SK-N-MC (cell line): ENCODE data around the gene PTPRO.

Experiments
- DNase-seq: peaks from one replicate; pipeline ENCODE4 v3.0.0-alpha.2; 2011; ENCODE audit warnings: low read depth, low spot score
- H3K27ac ChIP-seq: fragments of 200-600 bp; sonication (generic); 2 replicates; pipeline ENCODE4 v1.5.1; 2016; ENCODE audit warnings: mixed run types
- H3K36me3 ChIP-seq: fragments of 200-600 bp; sonication (generic); 2 replicates; pipeline ENCODE4 v1.6.1; 2017; ENCODE audit warnings: antibody characterized with exemption, low read length, mixed read lengths; ENCODE audit not compliant: insufficient read depth
- H3K4me3 ChIP-seq: fragments of 200-600 bp; sonication (generic); 2 replicates; pipeline ENCODE4 v1.5.1; 2016
- H3K9ac ChIP-seq: fragments of 200-600 bp; sonication (generic); 2 replicates; pipeline ENCODE4 v1.8.0; 2017; ENCODE audit warnings: mixed run types, mixed read lengths; ENCODE audit not compliant: insufficient read length
- H3K9me3 ChIP-seq: fragments of 200-600 bp; sonication (generic); 2 replicates; pipeline ENCODE4 v1.6.1; 2017; ENCODE audit warnings: low read depth, mild to moderate bottlenecking, antibody characterized with exemption, low read length, moderate library complexity, mixed read lengths
- EZH2 ChIP-seq: fragments of 200-600 bp; sonication (generic); IDR thresholded peaks from one replicate; pipeline ENCODE4 v1.6.1; 2017; ENCODE audit warnings: antibody characterized with exemption
- FOXP2 ChIP-seq: optimal IDR thresholded peaks from 2 replicates; pipeline ENCODE3; 2011; ENCODE audit warnings: mild to moderate bottlenecking, moderate library complexity; ENCODE audit not compliant: insufficient read depth; ENCODE audit errors: extremely low read length, control extremely low read depth
- POLR2AphosphoS5 ChIP-seq: IDR thresholded peaks from 2 replicates; pipeline ENCODE4 v1.6.1; 2012; ENCODE audit warnings: mild to moderate bottlenecking, low read depth, low read length, borderline replicate concordance

Gene PTPRO

DNA sequence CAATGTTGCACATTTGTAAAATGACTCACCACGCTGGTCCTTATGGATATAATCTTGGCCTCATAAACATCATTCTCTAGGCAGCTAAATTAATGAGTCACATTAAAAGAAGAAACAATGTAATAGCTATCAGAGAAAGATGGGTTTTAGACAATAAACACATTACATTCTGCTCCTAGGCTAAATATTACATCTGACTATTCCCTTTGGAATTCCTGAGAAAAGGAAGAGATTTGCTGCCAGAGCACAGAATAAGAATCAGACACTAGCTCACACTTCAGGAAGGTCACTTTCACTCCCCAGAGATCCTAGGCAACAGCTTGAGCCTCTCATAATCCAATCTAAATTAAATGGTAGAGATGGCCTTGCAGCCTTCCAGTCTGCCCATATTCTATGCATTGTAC lies 218.2 kb downstream of the PTPRO start:
- no peak for DNase-seq
- TF ChIP-seq EZH2 (no peak), FOXP2 (no peak), POLR2AphosphoS5 (no peak)
- H3K9me3 ChIP-seq = no peaks in the 10 kb centered on the region
- no peak overlapping the region for H3K27ac ChIP-seq
- H3K4me3 ChIP-seq = no peak overlapping the region
- no peaks in the 10 kb centered on the region for H3K36me3 ChIP-seq
- H3K9ac ChIP-seq = no peak overlapping the region

DNA sequence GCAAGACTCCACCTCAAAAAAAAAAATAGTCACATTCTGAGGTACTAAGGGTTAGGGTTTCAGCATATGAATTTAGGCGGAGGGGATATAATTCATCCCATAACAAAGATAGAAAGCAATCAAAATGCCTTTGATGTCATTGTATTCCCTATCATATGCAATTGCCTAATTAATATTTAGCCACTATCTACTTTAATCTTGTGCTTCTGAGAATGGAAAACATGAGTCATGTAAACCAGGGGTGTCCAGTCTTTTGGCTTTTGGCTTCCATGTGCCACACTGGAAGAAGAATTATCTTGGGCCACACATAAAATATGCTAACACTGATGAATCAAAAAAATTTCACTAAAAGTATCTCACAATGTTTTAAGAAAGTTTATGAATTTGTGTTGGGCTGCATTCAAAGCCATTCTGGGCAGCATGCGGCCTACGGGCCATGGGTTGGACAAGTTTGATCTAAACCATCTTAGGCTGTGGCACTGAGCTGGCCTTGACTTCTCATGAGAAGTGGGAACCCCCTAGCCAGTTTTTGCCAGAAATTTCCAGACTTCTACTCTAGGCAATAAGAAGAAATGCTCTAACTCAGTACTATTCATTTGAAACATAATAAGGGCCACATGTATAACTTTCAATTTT lies 219.8 kb downstream of the PTPRO start:
- TF ChIP-seq FOXP2 (no peak), POLR2AphosphoS5 (no peak), EZH2 (no peak)
- H3K36me3 ChIP-seq = no peaks in the 10 kb centered on the region
- no peak overlapping the region for H3K4me3 ChIP-seq
- no peaks in the 10 kb centered on the region for H3K9me3 ChIP-seq
- DNase-seq = no peak
- H3K9ac ChIP-seq = no peak overlapping the region
- no peak overlapping the region for H3K27ac ChIP-seq

GRCh38 chr12:15543347-15543746 lies 221.0 kb downstream of the PTPRO start:
- Histone ChIP-seq H3K4me3 (no peak overlapping the region), H3K9me3 (no peaks in the 10 kb centered on the region), H3K36me3 (no peaks in the 10 kb centered on the region), H3K27ac (no peak overlapping the region), H3K9ac (no peak overlapping the region)
- no peak for DNase-seq
- no peak for TF ChIP-seq POLR2AphosphoS5
- TF ChIP-seq EZH2 = no peak
- no peak for TF ChIP-seq FOXP2

DNA sequence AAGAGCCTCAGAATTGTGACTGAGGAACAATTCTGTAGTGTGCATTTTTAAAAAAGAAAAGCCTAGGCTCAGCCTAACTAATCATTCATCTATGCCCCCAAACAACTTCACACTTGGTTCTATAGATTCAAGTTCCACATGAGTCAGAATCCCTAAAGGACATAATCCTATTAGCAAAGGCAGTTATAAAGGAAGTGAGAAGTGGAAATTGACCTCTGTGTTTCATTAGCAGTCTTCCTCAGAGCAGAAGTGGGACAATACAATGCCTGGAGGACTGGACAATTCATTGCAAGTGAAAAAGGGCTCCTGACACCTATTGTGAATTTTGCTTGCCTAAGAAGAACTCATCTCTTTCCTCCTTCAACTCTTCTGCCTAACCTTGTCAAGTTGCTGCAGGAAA lies 222.3 kb downstream of the PTPRO start:
- no peak overlapping the region for H3K27ac ChIP-seq
- H3K9me3 ChIP-seq = no peaks in the 10 kb centered on the region
- DNase-seq = no peak
- TF ChIP-seq EZH2 (no peak), POLR2AphosphoS5 (no peak), FOXP2 (no peak)
- H3K4me3 ChIP-seq = no peak overlapping the region
- H3K9ac ChIP-seq = no peak overlapping the region
- no peaks in the 10 kb centered on the region for H3K36me3 ChIP-seq

DNA sequence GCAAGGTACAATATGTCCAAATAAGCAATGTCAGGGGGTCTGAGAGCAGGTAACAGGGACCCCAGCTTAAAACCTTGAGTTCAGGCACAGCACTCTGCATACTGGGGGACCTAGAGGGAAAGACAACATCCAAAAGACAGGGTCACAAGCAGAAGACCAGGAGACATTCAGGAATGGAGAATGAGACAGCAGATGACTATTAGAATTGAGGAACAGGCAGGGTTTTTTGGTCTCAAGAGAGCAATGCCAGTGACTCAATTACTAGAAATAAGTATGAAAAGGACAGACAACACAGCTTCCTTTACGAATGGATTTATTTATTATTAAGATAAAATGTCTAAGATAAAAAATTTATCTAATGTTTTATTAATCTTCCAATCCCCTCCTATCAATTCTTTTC lies 223.0 kb downstream of the PTPRO start:
- Histone ChIP-seq H3K27ac (no peak overlapping the region), H3K4me3 (no peak overlapping the region), H3K9ac (no peak overlapping the region), H3K9me3 (no peaks in the 10 kb centered on the region), H3K36me3 (no peaks in the 10 kb centered on the region)
- DNase-seq = no peak
- no peak for TF ChIP-seq FOXP2
- no peak for TF ChIP-seq POLR2AphosphoS5
- no peak for TF ChIP-seq EZH2

DNA sequence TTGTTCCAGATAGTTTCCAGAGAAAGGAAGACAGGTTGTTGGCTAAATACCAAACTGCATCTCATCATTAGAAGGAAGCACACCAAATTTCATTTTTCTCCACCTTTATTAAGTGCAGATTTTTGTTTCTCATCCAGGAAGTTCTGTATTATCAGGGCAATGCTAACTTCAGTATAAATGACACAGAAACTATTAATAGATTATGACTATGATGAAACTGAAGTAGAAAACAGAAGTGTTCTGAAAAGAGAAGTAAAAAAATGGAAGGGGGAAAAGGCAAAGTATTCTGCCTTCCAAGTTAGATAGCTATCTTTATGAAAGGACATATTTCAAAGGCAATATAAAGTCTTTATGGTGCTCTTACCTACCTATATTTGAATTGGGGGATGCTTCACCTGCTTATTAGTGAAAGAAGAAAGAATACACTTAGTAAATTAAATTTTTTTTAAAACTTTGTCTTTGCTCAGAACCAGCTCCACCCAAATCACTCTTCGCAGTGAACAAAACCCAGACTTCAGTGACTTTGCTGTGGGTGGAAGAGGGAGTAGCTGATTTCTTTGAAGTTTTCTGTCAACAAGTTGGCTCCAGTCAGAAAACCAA lies 223.9 kb downstream of the PTPRO start:
- Histone ChIP-seq H3K9me3 (no peaks in the 10 kb centered on the region), H3K4me3 (no peak overlapping the region), H3K36me3 (no peaks in the 10 kb centered on the region), H3K27ac (no peak overlapping the region), H3K9ac (no peak overlapping the region)
- DNase-seq = no peak
- TF ChIP-seq FOXP2 (no peak), POLR2AphosphoS5 (no peak), EZH2 (no peak)

GRCh38 chr12:15547063-15547462 lies 224.8 kb downstream of the PTPRO start:
- TF ChIP-seq EZH2 (no peak), POLR2AphosphoS5 (no peak), FOXP2 (no peak)
- Histone ChIP-seq H3K27ac (no peak overlapping the region), H3K9me3 (no peaks in the 10 kb centered on the region), H3K9ac (no peak overlapping the region), H3K4me3 (no peak overlapping the region), H3K36me3 (no peaks in the 10 kb centered on the region)
- DNase-seq = no peak

DNA sequence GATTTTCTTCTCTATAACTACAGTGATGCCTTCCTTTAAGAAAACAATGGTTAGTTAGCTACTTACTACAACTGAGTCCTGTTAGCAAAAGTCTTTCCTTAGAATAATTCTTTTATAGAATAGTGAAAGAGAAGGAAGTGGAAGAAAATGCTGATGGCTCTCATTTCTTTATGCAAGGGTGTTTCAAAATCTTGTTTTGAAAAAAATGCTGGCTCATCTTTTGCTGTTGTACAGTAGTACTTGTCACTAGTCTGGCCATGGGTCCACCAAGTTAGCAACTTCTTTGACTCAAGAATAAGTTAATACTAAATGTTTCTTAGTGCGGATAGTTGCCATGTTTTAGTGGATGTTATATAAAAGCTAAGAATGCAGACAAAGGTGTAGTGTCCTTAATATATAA lies 225.4 kb downstream of the PTPRO start:
- no peak for DNase-seq
- no peak overlapping the region for H3K4me3 ChIP-seq
- H3K27ac ChIP-seq = no peak overlapping the region
- H3K36me3 ChIP-seq = no peaks in the 10 kb centered on the region
- no peaks in the 10 kb centered on the region for H3K9me3 ChIP-seq
- no peak overlapping the region for H3K9ac ChIP-seq
- TF ChIP-seq FOXP2 = no peak
- no peak for TF ChIP-seq EZH2
- no peak for TF ChIP-seq POLR2AphosphoS5
